H9 (cell line): ENCODE results near the gene TMEM176B. TPM values are rescaled to one million over a fixed set of nuclear protein-coding genes. Genes with fewer than 3 reads are reported as not detected.
A peak's percentile ranks its signal among the peaks of the same experiment; 100 is the strongest.

Source experiments
- DNase-seq: peaks from one replicate; pipeline ENCODE4 v3.0.0-alpha.2; 2017
- H2AFZ ChIP-seq: one replicate; pipeline ENCODE4 v1.6.1; 2013; ENCODE audit warnings: mild to moderate bottlenecking, low read length, control low read depth, moderate library complexity
- H2AK5ac ChIP-seq: 2 replicates; pipeline ENCODE4 v1.6.1; 2013; ENCODE audit warnings: low read length, control low read depth, mixed read lengths; ENCODE audit not compliant: insufficient read length
- H2BK120ac ChIP-seq: one replicate; pipeline ENCODE4 v1.6.1; 2013; ENCODE audit warnings: low read depth, mild to moderate bottlenecking, low read length, control low read depth, inconsistent platforms; ENCODE audit not compliant: poor library complexity, severe bottlenecking
- H2BK12ac ChIP-seq: 2 replicates; pipeline ENCODE4 v1.6.1; 2013; ENCODE audit warnings: low read length, control low read depth, mixed read lengths, low read depth; ENCODE audit not compliant: insufficient read length
- H2BK15ac ChIP-seq: 2 replicates; pipeline ENCODE4 v1.6.1; 2013; ENCODE audit warnings: low read depth, low read length, control low read depth
- H2BK20ac ChIP-seq: one replicate; pipeline ENCODE4 v1.6.1; 2013; ENCODE audit warnings: low read depth, mild to moderate bottlenecking, low read length, control low read depth, inconsistent platforms; ENCODE audit not compliant: poor library complexity, severe bottlenecking
- H2BK5ac ChIP-seq: 2 replicates; pipeline ENCODE4 v1.6.1; 2013; ENCODE audit warnings: low read length, control low read depth, mixed read lengths; ENCODE audit not compliant: insufficient read length
- H3K14ac ChIP-seq: 2 replicates; pipeline ENCODE4 v1.6.1; 2013; ENCODE audit warnings: low read length, control low read depth; ENCODE audit not compliant: insufficient read depth
- H3K18ac ChIP-seq: 2 replicates; pipeline ENCODE4 v1.6.1; 2013; ENCODE audit warnings: low read depth, mild to moderate bottlenecking, mixed read lengths, low read length, control low read depth; ENCODE audit not compliant: insufficient read length
- H3K23ac ChIP-seq: 2 replicates; pipeline ENCODE4 v1.6.1; 2013; ENCODE audit warnings: low read length, control low read depth, mixed read lengths, low read depth; ENCODE audit not compliant: insufficient read length
- H3K23me2 ChIP-seq: 2 replicates; pipeline ENCODE4 v1.6.1; 2013; ENCODE audit warnings: low read depth, mild to moderate bottlenecking, mixed read lengths, low read length, control low read depth; ENCODE audit not compliant: insufficient read length, poor library complexity, severe bottlenecking
- H3K27ac ChIP-seq: 2 replicates; pipeline ENCODE4 v1.5.1; 2013; ENCODE audit warnings: low read length, control low read depth, mixed read lengths, low read depth; ENCODE audit not compliant: insufficient read length
- H3K27me3 ChIP-seq: 2 replicates; pipeline ENCODE4 v1.6.1; 2013; ENCODE audit warnings: low read length, control low read depth, inconsistent platforms; ENCODE audit not compliant: insufficient read depth
- H3K4ac ChIP-seq: 2 replicates; pipeline ENCODE4 v1.6.1; 2013; ENCODE audit warnings: low read depth, mild to moderate bottlenecking, control low read depth, inconsistent platforms, low read length, moderate library complexity
- H3K4me1 ChIP-seq: 2 replicates; pipeline ENCODE4 v1.6.1; 2013; ENCODE audit warnings: low read length, control low read depth, inconsistent platforms; ENCODE audit not compliant: insufficient read depth
- H3K4me2 ChIP-seq: 2 replicates; pipeline ENCODE4 v1.6.1; 2013; ENCODE audit warnings: low read length, control low read depth, mixed read lengths; ENCODE audit not compliant: insufficient read length, insufficient read depth
- H3K56ac ChIP-seq: 2 replicates; pipeline ENCODE4 v1.6.1; 2013; ENCODE audit warnings: low read depth, mild to moderate bottlenecking, mixed read lengths, low read length, control low read depth; ENCODE audit not compliant: insufficient read length
- H3K79me1 ChIP-seq: 2 replicates; pipeline ENCODE4 v1.6.1; 2013; ENCODE audit warnings: low read depth, mild to moderate bottlenecking, moderate library complexity, low read length, control low read depth, inconsistent platforms; ENCODE audit not compliant: insufficient read depth, poor library complexity, severe bottlenecking
- H3K79me2 ChIP-seq: 2 replicates; pipeline ENCODE4 v1.6.1; 2013; ENCODE audit warnings: low read length, control low read depth, inconsistent platforms; ENCODE audit not compliant: insufficient read depth
- H3K9ac ChIP-seq: 2 replicates; pipeline ENCODE4 v1.6.1; 2013; ENCODE audit warnings: low read length, control low read depth, mixed read lengths; ENCODE audit not compliant: insufficient read length; ENCODE audit errors: extremely low read depth
- H3K9me3 ChIP-seq: one replicate; pipeline ENCODE4 v1.6.1; 2013; ENCODE audit warnings: low read depth, low read length, inconsistent platforms; ENCODE audit not compliant: control insufficient read depth
- H3T11ph ChIP-seq: one replicate; pipeline ENCODE4 v1.6.1; 2013; ENCODE audit warnings: mild to moderate bottlenecking, low read length, control low read depth, inconsistent platforms
- H4K20me1 ChIP-seq: one replicate; pipeline ENCODE4 v1.6.1; 2013; ENCODE audit not compliant: control insufficient read depth, insufficient read length, insufficient read depth
- H4K5ac ChIP-seq: 2 replicates; pipeline ENCODE4 v1.6.1; 2013; ENCODE audit warnings: low read depth, mild to moderate bottlenecking, mixed read lengths, low read length, control low read depth; ENCODE audit not compliant: insufficient read length
- H4K8ac ChIP-seq: replicated peaks from 2 replicates; pipeline ENCODE4 v1.6.1; 2013; ENCODE audit warnings: low read length, control low read depth, mixed read lengths, low read depth; ENCODE audit not compliant: insufficient read length
- H4K91ac ChIP-seq: 2 replicates; pipeline ENCODE4 v1.6.1; 2013; ENCODE audit warnings: low read depth, mild to moderate bottlenecking, moderate library complexity, mixed read lengths, low read length, control low read depth; ENCODE audit not compliant: insufficient read length
- H3K27ac Mint-ChIP-seq, 3 experiments: 2 replicates in 2 of 3; 3 replicates in 1 of 3; pipeline ENCODE4 v1.8.0; 2020 to 2021; ENCODE audit warnings: mixed read lengths in 3 of 3, mild to moderate bottlenecking in 1 of 3, moderate library complexity in 1 of 3
- H3K27me3 Mint-ChIP-seq: 2 replicates; pipeline ENCODE4 v1.8.0; 2021; ENCODE audit warnings: low read depth, mild to moderate bottlenecking, moderate library complexity, mixed read lengths
- H3K36me3 Mint-ChIP-seq, 3 experiments: 2 replicates in 2 of 3; 3 replicates in 1 of 3; pipeline ENCODE4 v1.8.0; 2020 to 2021; ENCODE audit warnings: low read depth in 3 of 3, mixed read lengths in 3 of 3; ENCODE audit not compliant: insufficient read depth in 1 of 3
- H3K4me1 Mint-ChIP-seq, 2 experiments: 2 replicates each; pipeline ENCODE4 v1.8.0; 2020; ENCODE audit warnings: mixed read lengths in 2 of 2
- H3K4me3 Mint-ChIP-seq, 2 experiments: 2 replicates in 1 of 2; 3 replicates in 1 of 2; pipeline ENCODE4 v1.8.0; 2020 to 2021; ENCODE audit warnings: mild to moderate bottlenecking in 2 of 2, mixed read lengths in 2 of 2, moderate library complexity in 1 of 2
- H3K9me3 Mint-ChIP-seq, 2 experiments: 2 replicates in 1 of 2; 3 replicates in 1 of 2; pipeline ENCODE4 v1.8.0; 2020; ENCODE audit warnings: mild to moderate bottlenecking in 2 of 2, mixed read lengths in 2 of 2, moderate library complexity in 1 of 2
- WGBS: extraction: QIAGEN DNeasy Blood & Tissue Kit; methylation state at CpG from one replicate; pipeline ENCODE4 v1.1.7; 2013; ENCODE audit warnings: missing lambda C conversion rate, low lambda C conversion rate, mixed read lengths; ENCODE audit not compliant: insufficient read length; ENCODE audit errors: extremely low coverage; 5-methylcytosine and 5-hydroxymethylcytosine counted together
- total RNA-seq: library from RNA; stranded (reverse); gene quantifications from 2 replicates; pipeline ENCODE4 v1.2.1, GENCODE V29; 2021
- TF ChIP-seq, protein P1 (sequence below): fragments of 200-600 bp; sonication (generic); conservative IDR thresholded peaks from 3 replicates; pipeline ENCODE4 v1.8.0; 2021; ENCODE audit warnings: antibody characterized with exemption, mild to moderate bottlenecking

TMEM176B gene
- total RNA-seq, 1 experiment from 2014 or later: 0.85 TPM

- TF ChIP-seq, protein P1, sequence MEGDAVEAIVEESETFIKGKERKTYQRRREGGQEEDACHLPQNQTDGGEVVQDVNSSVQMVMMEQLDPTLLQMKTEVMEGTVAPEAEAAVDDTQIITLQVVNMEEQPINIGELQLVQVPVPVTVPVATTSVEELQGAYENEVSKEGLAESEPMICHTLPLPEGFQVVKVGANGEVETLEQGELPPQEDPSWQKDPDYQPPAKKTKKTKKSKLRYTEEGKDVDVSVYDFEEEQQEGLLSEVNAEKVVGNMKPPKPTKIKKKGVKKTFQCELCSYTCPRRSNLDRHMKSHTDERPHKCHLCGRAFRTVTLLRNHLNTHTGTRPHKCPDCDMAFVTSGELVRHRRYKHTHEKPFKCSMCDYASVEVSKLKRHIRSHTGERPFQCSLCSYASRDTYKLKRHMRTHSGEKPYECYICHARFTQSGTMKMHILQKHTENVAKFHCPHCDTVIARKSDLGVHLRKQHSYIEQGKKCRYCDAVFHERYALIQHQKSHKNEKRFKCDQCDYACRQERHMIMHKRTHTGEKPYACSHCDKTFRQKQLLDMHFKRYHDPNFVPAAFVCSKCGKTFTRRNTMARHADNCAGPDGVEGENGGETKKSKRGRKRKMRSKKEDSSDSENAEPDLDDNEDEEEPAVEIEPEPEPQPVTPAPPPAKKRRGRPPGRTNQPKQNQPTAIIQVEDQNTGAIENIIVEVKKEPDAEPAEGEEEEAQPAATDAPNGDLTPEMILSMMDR: no peak
These were observed 30.8 kb upstream of the TMEM176B start for GRCh38 chr7:150830937-150831336.

More at GRCh38 chr7:150830937-150831336, 30.8 kb upstream of the TMEM176B start:
- Histone ChIP-seq H3T11ph (no peak overlapping the region), H3K23ac (no peak overlapping the region), H3K18ac (no peak overlapping the region), H2AFZ (no peak overlapping the region), H4K91ac (no peak overlapping the region), H3K56ac (no peak overlapping the region), H2BK15ac (no peak overlapping the region), H2BK120ac (no peak overlapping the region), H3K4me2 (no peak overlapping the region), H3K9me3 (no peaks in the 10 kb centered on the region), H3K14ac (no peak overlapping the region), H2BK5ac (no peak overlapping the region), H3K27me3 (no peaks in the 10 kb centered on the region), H2BK12ac (no peak overlapping the region), H3K79me1 (no peaks in the 10 kb centered on the region), H2AK5ac (peak overlapping the region; percentile 45), H3K9ac (no peak overlapping the region), H4K5ac (no peak overlapping the region), H3K79me2 (no peaks in the 10 kb centered on the region), H2BK20ac (no peak overlapping the region), H3K23me2 (no peaks in the 10 kb centered on the region), H4K8ac (no peak overlapping the region), H3K27ac (no peak overlapping the region), H4K20me1 (no peaks in the 10 kb centered on the region), H3K4me1 (no peaks in the 10 kb centered on the region), H3K4ac (no peak overlapping the region)
- Mint-ChIP-seq H3K27ac (no peak overlapping the region), H3K4me3 (no peak overlapping the region), H3K27me3 (peaks cover 52% of the 10 kb centered on the region), H3K36me3 (no peaks in the 10 kb centered on the region), H3K9me3 (no peaks in the 10 kb centered on the region; a peak in 2 of 5 replicates), H3K4me1 (no peaks in the 10 kb centered on the region)
- DNase-seq: no peak
- no CpG with 5 or more reads among the region's 1 CpG for WGBS
